GM19240 (cell line): Measurements from ENCODE around the gene OAS3.
"Not testable (repeated sequence)": the region's sequence is repeated elsewhere in the genome, so short reads cannot be mapped to it uniquely, and the experiment has no call there.

Experiments
- DNase-seq: peaks from one replicate; pipeline ENCODE4 v3.0.0; 2011; ENCODE audit warnings: low spot score; ENCODE audit not compliant: insufficient read length

OAS3 gene

GRCh38 chr12:112948806-112949205 lies 10.5 kb downstream of the OAS3 start:
- DNase-seq: no peak

- no peak for DNase-seq
These were observed 12.4 kb downstream of the OAS3 start for GRCh38 chr12:112950701-112951100.

- DNase-seq: not testable (repeated sequence)
These were observed 18.9 kb downstream of the OAS3 start for GRCh38 chr12:112957125-112957524.

- DNase-seq: no peak
These were observed 22.8 kb downstream of the OAS3 start for GRCh38 chr12:112961074-112961473.

- DNase-seq: no peak
These were observed 23.3 kb downstream of the OAS3 start for GRCh38 chr12:112961536-112961935.

- no peak for DNase-seq
These were observed 24.3 kb downstream of the OAS3 start for GRCh38 chr12:112962561-112962960.

GRCh38 chr12:112963227-112963861 lies 25.1 kb downstream of the OAS3 start:
- DNase-seq: no peak

GRCh38 chr12:112964067-112964670 lies 25.9 kb downstream of the OAS3 start:
- no peak for DNase-seq

- no peak for DNase-seq
These were observed 26.6 kb downstream of the OAS3 start for GRCh38 chr12:112964915-112965314.

- no peak for DNase-seq
These were observed 27.4 kb downstream of the OAS3 start for GRCh38 chr12:112965643-112966042.

- DNase-seq: no peak
These were observed 29.0 kb downstream of the OAS3 start for GRCh38 chr12:112967306-112967705.

GRCh38 chr12:112967858-112968257 lies 29.6 kb downstream of the OAS3 start:
- DNase-seq: no peak

- no peak for DNase-seq
These were observed 31.5 kb downstream of the OAS3 start for GRCh38 chr12:112969547-112970306.

GRCh38 chr12:112970391-112970790 lies 32.1 kb downstream of the OAS3 start:
- DNase-seq: no peak

GRCh38 chr12:112971248-112971647 lies 33.0 kb downstream of the OAS3 start:
- no peak for DNase-seq

GRCh38 chr12:112973011-112973735 lies 34.9 kb downstream of the OAS3 start:
- no peak for DNase-seq

- DNase-seq: no peak
These were observed 35.6 kb downstream of the OAS3 start for GRCh38 chr12:112973818-112974231.

GRCh38 chr12:112974904-112975303 lies 36.6 kb downstream of the OAS3 start:
- DNase-seq: no peak

- no peak for DNase-seq
These were observed 38.9 kb downstream of the OAS3 start for GRCh38 chr12:112977139-112977538.

GRCh38 chr12:112977641-112978040 lies 39.4 kb downstream of the OAS3 start:
- DNase-seq: no peak

- DNase-seq: peak; percentile 87
These were observed 40.1 kb downstream of the OAS3 start, which contains the start of gene OAS2 for GRCh38 chr12:112978163-112979040. OAS2 (plus strand) TSS chr12:112978519; CDS start chr12:112978609, 90 bp downstream.
